H1 (cell line): ENCODE data around the gene KCNN4. TPM values are rescaled to one million over a fixed set of nuclear protein-coding genes. Genes with fewer than 3 reads are reported as not detected.

Source experiments
- CTCF ChIA-PET: fragments of 300-600 bp; sonication (Branson Sonifier 250); formaldehyde crosslinking; loops from one replicate; lab custom pipeline; 2021; ENCODE audit not compliant: partially characterized antibody; lab: Charles Lee
- POLR2A ChIA-PET: fragments of 300-600 bp; sonication (Branson Sonifier 250); formaldehyde crosslinking; loops from one replicate; lab custom pipeline; 2021; ENCODE audit warnings: inconsistent platforms; ENCODE audit not compliant: partially characterized antibody; lab: Charles Lee
- DNase-seq, 2 experiments: peaks; one replicate each; pipeline versions ENCODE4 v3.0.0 to v3.0.0-alpha.2; 2010 to 2022; ENCODE audit warnings: low spot score in 2 of 2, low read depth in 1 of 2, mixed read lengths in 1 of 2
- FAIRE-seq: peaks from 2 replicates; lab custom pipeline; 2011; peaks lifted over from hg19 to GRCh38; lab: Jason Lieb, UNC
- H2AFZ ChIP-seq: 2 replicates; pipeline ENCODE4 v1.8.1; 2012; ENCODE audit warnings: low read length, inconsistent platforms
- H2AK5ac ChIP-seq: 2 replicates; pipeline ENCODE4 v1.6.1; 2013; ENCODE audit warnings: low read depth, low read length
- H2BK120ac ChIP-seq: replicated peaks from 2 replicates; pipeline ENCODE3; 2013; ENCODE audit warnings: low read depth, low read length, inconsistent platforms
- H2BK12ac ChIP-seq: 2 replicates; pipeline ENCODE4 v1.6.1; 2013; ENCODE audit warnings: low read depth, low read length
- H2BK15ac ChIP-seq: 2 replicates; pipeline ENCODE4 v1.6.1; 2013; ENCODE audit warnings: low read length
- H2BK20ac ChIP-seq: 2 replicates; pipeline ENCODE4 v1.6.1; 2013; ENCODE audit warnings: low read length
- H2BK5ac ChIP-seq: 2 replicates; pipeline ENCODE4 v1.6.1; 2013; ENCODE audit warnings: low read depth, low read length
- H3K14ac ChIP-seq: 2 replicates; pipeline ENCODE4 v1.6.1; 2013; ENCODE audit warnings: inconsistent platforms; ENCODE audit not compliant: insufficient read length
- H3K18ac ChIP-seq: 2 replicates; pipeline ENCODE4 v1.6.1; 2013; ENCODE audit warnings: low read length; ENCODE audit errors: extremely low read depth
- H3K23ac ChIP-seq: 2 replicates; pipeline ENCODE4 v1.6.1; 2013; ENCODE audit warnings: inconsistent platforms; ENCODE audit not compliant: insufficient read length
- H3K23me2 ChIP-seq: 2 replicates; pipeline ENCODE4 v1.6.1; 2013; ENCODE audit warnings: low read depth, low read length
- H3K27ac ChIP-seq: 2 replicates; pipeline ENCODE4 v1.6.1; 2011; ENCODE audit warnings: low read depth, low read length, inconsistent platforms
- H3K27me3 ChIP-seq, 4 experiments: replicated peaks in 1 of 4; 1 replicate in 1 of 4; 2 replicates in 3 of 4; pipeline versions ENCODE4 v1.6.1 to v1.8.1; 2011 to 2013; ENCODE audit warnings: low read length in 3 of 4, mild to moderate bottlenecking in 3 of 4, inconsistent platforms in 2 of 4, mixed read lengths in 2 of 4, moderate library complexity in 1 of 4; ENCODE audit not compliant: control insufficient read depth in 3 of 4, insufficient read depth in 3 of 4; ENCODE audit errors: extremely low read depth in 1 of 4
- H3K36me3 ChIP-seq, 4 experiments: 2 replicates each; pipeline versions ENCODE4 v1.6.1 to v1.8.1; 2011 to 2013; ENCODE audit warnings: mild to moderate bottlenecking in 4 of 4, low read length in 3 of 4, moderate library complexity in 2 of 4, control low read depth in 1 of 4, inconsistent platforms in 1 of 4; ENCODE audit not compliant: insufficient read depth in 4 of 4, control insufficient read depth in 2 of 4
- H3K4ac ChIP-seq: replicated peaks from 2 replicates; pipeline ENCODE3; 2013; ENCODE audit warnings: low read length, low read depth, mixed read lengths, inconsistent platforms; ENCODE audit not compliant: insufficient read length
- H3K4me1 ChIP-seq, 4 experiments: replicated peaks in 1 of 4; 1 replicate in 1 of 4; 2 replicates in 3 of 4; pipeline versions ENCODE4 v1.6.1 to v1.8.1; 2011 to 2013; ENCODE audit warnings: low read length in 3 of 4, inconsistent platforms in 2 of 4, mixed read lengths in 1 of 4; ENCODE audit not compliant: insufficient read depth in 4 of 4, control insufficient read depth in 3 of 4
- H3K4me2 ChIP-seq, 2 experiments: 2 replicates each; pipeline versions ENCODE4 v1.6.1 to v1.8.1; 2011 to 2013; ENCODE audit warnings: low read depth in 2 of 2, low read length in 2 of 2, control low read depth in 1 of 2, inconsistent platforms in 1 of 2, mild to moderate bottlenecking in 1 of 2; ENCODE audit not compliant: insufficient read depth in 1 of 2
- H3K4me3 ChIP-seq, 4 experiments: fragments of 200-600, 300-600 bp in 1 of 4; sonication (generic), shearing (Covaris generic), sonication (Bioruptor Twin) in 1 of 4; 2 replicates each; pipeline versions ENCODE4 v1.5.1 to v1.8.1; 2011 to 2016; ENCODE audit warnings: low read length in 4 of 4, low read depth in 3 of 4, control low read depth in 2 of 4, inconsistent platforms in 2 of 4, mild to moderate bottlenecking in 2 of 4, mixed read lengths in 1 of 4, moderate library complexity in 1 of 4; ENCODE audit not compliant: insufficient read depth in 2 of 4; ENCODE audit errors: extremely low read depth in 1 of 4
- H3K56ac ChIP-seq: replicated peaks from 2 replicates; pipeline ENCODE3; 2013; ENCODE audit warnings: low read depth, mild to moderate bottlenecking, mixed read lengths, low read length, inconsistent platforms; ENCODE audit not compliant: insufficient read length
- H3K79me1 ChIP-seq: 2 replicates; pipeline ENCODE4 v1.6.1; 2013; ENCODE audit warnings: low read depth, low read length, control low read depth
- H3K79me2 ChIP-seq, 2 experiments: 2 replicates each; pipeline versions ENCODE4 v1.6.1 to v1.8.1; 2012 to 2013; ENCODE audit warnings: low read length in 2 of 2, mild to moderate bottlenecking in 2 of 2, inconsistent platforms in 1 of 2; ENCODE audit not compliant: insufficient read depth in 2 of 2, control insufficient read depth in 1 of 2
- H3K9ac ChIP-seq, 4 experiments: replicated peaks in 1 of 4; 1 replicate in 1 of 4; 2 replicates in 3 of 4; pipeline versions ENCODE4 v1.6.1 to v1.8.1; 2011 to 2013; ENCODE audit warnings: low read depth in 3 of 4, low read length in 3 of 4, control low read depth in 2 of 4, mild to moderate bottlenecking in 2 of 4, moderate library complexity in 2 of 4, inconsistent platforms in 1 of 4; ENCODE audit errors: extremely low read depth in 1 of 4
- H3K9me3 ChIP-seq, 2 experiments: 2 replicates each; pipeline versions ENCODE4 v1.6.1 to v1.8.1; 2012 to 2013; ENCODE audit warnings: mild to moderate bottlenecking in 2 of 2, moderate library complexity in 2 of 2, control low read depth in 1 of 2, inconsistent platforms in 1 of 2, low read depth in 1 of 2, low read length in 1 of 2, mixed read lengths in 1 of 2; ENCODE audit not compliant: insufficient read depth in 2 of 2
- H4K20me1 ChIP-seq, 2 experiments: replicated peaks in 1 of 2; 2 replicates each; pipeline versions ENCODE3 to v1.8.1; 2011 to 2013; ENCODE audit warnings: inconsistent platforms in 2 of 2, low read length in 2 of 2, mild to moderate bottlenecking in 1 of 2; ENCODE audit not compliant: insufficient read depth in 2 of 2, control insufficient read depth in 1 of 2
- H4K5ac ChIP-seq: 2 replicates; pipeline ENCODE4 v1.6.1; 2013; ENCODE audit warnings: low read length, low read depth, mixed read lengths, inconsistent platforms; ENCODE audit not compliant: insufficient read length
- H4K8ac ChIP-seq: 2 replicates; pipeline ENCODE4 v1.8.0; 2013; ENCODE audit warnings: mild to moderate bottlenecking, moderate library complexity, low read length, inconsistent platforms; ENCODE audit not compliant: insufficient read depth; ENCODE audit errors: extremely low read depth
- H4K91ac ChIP-seq: replicated peaks from 2 replicates; pipeline ENCODE3; 2013; ENCODE audit warnings: low read length, mixed read lengths, inconsistent platforms; ENCODE audit not compliant: insufficient read length
- BCL11A ChIP-seq, 2 experiments: IDR thresholded peaks; one replicate each; pipeline ENCODE4 v1.6.1; 2011; ENCODE audit warnings: low read depth in 2 of 2, low read length in 2 of 2, mild to moderate bottlenecking in 2 of 2
- CHD2 ChIP-seq: IDR thresholded peaks from 2 replicates; pipeline ENCODE4 v1.6.1; 2012; ENCODE audit warnings: low read length, improper control_type of control experiment
- CTBP2 ChIP-seq: IDR thresholded peaks from 2 replicates; pipeline ENCODE4 v1.7.0; 2011; ENCODE audit warnings: borderline replicate concordance, mild to moderate bottlenecking, moderate library complexity, mixed read lengths, low read length; ENCODE audit not compliant: insufficient read depth, insufficient read length
- EGR1 ChIP-seq: IDR thresholded peaks from 2 replicates; pipeline ENCODE4 v1.6.1; 2011; ENCODE audit warnings: low read depth, low read length, borderline replicate concordance
- EZH2 ChIP-seq: fragments of 200-600 bp; sonication (generic); IDR thresholded peaks from 2 replicates; pipeline ENCODE4 v1.7.1; 2012; ENCODE audit warnings: low read depth, mild to moderate bottlenecking, moderate library complexity, low read length, inconsistent platforms; ENCODE audit not compliant: severe bottlenecking
- FOSL1 ChIP-seq: IDR thresholded peaks from 2 replicates; pipeline ENCODE4 v1.6.1; 2011; ENCODE audit warnings: mild to moderate bottlenecking, low read depth, low read length, moderate library complexity; ENCODE audit not compliant: insufficient read depth
- PHF8 ChIP-seq: fragments of 200-600 bp; sonication (generic); conservative IDR thresholded peaks from 2 replicates; pipeline ENCODE4 v1.7.1; 2012; ENCODE audit warnings: low read depth, mild to moderate bottlenecking, inconsistent platforms, low read length, moderate library complexity
- RXRA ChIP-seq: IDR thresholded peaks from 2 replicates; pipeline ENCODE4 v1.6.1; 2011; ENCODE audit warnings: low read depth, mild to moderate bottlenecking, low read length, moderate library complexity; ENCODE audit not compliant: insufficient read depth
- SIRT6 ChIP-seq: IDR thresholded peaks from one replicate; pipeline ENCODE4 v1.7.1; 2012; ENCODE audit warnings: low read length, inconsistent platforms
- TAF1 ChIP-seq: IDR thresholded peaks from 2 replicates; pipeline ENCODE4 v1.6.1; 2011; ENCODE audit warnings: mild to moderate bottlenecking, low read depth, low read length
- TAF7 ChIP-seq: optimal IDR thresholded peaks from 2 replicates; pipeline ENCODE3; 2011; ENCODE audit warnings: low read depth, mild to moderate bottlenecking, inconsistent platforms, low read length, moderate library complexity, borderline replicate concordance
- WGBS, 2 experiments: shearing (Covaris generic) in 1 of 2; methylation state at CpG; one replicate each; pipeline versions ENCODE4 v1.1.6 to v1.1.7; 2013 to 2015; ENCODE audit warnings: low lambda C conversion rate in 2 of 2, mixed read lengths in 2 of 2, inconsistent platforms in 1 of 2, low coverage in 1 of 2, missing lambda C conversion rate in 1 of 2; ENCODE audit not compliant: insufficient replicate concordance in 2 of 2, insufficient coverage in 1 of 2, insufficient read length in 1 of 2; ENCODE audit errors: extremely low coverage in 1 of 2, missing lambda C conversion rate in 1 of 2; 5-methylcytosine and 5-hydroxymethylcytosine counted together
- polyA plus RNA-seq, 7 experiments: library from polyadenylated mRNA; depleted of rRNA in 3 of 7; stranded (reverse) in 5 of 7; unstranded in 2 of 7; fragments of >200 nt in 5 of 7; fragments of 200-250 nt in 2 of 7; gene quantifications; 1 replicate in 5 of 7; 2 replicates in 1 of 7; 4 replicates in 1 of 7; pipeline versions ENCODE4 v1.2.1 to v1.2.3, GENCODE V29; 2011 to 2013; ENCODE audit warnings: missing spikeins in 2 of 7, mixed read lengths in 2 of 7
- total RNA-seq: library from RNA; stranded (reverse); fragmentation: NEBNext Ultra II Directional; extraction: Animal tissue kit (Norgen Biotek cat#: 25700); gene quantifications from 2 replicates; pipeline ENCODE4 v1.2.1, GENCODE V29; 2021
- TF ChIP-seq, protein P1 (sequence below): IDR thresholded peaks from 2 replicates; pipeline ENCODE4 v1.6.1; 2011; ENCODE audit warnings: low read length, improper control_type of control experiment

Gene KCNN4
- total and polyA plus RNA-seq, 2 of the 8 experiments (the other 6 are each of a cell fraction or from before 2014, with no cell fraction given) = 0.78 to 1.5 TPM

GRCh38 chr19:43763473-43763939 lies 17.3 kb downstream of the KCNN4 start:
- Histone ChIP-seq H3K4me1 (peaks cover 0 to 4% (median 2%) of the 10 kb centered on the region in 4 experiments; a peak in 4 of 7 replicates), H4K5ac (no peak overlapping the region), H2BK12ac (no peak overlapping the region), H3K4ac (no peak overlapping the region), H2BK20ac (no peak overlapping the region), H3K4me3 (no peak overlapping the region), H4K91ac (no peak overlapping the region), H3K18ac (no peak overlapping the region), H2AFZ (no peak overlapping the region), H3K9me3 (no peaks in the 10 kb centered on the region), H3K14ac (no peak overlapping the region), H3K23ac (no peak overlapping the region), H4K8ac (peak overlapping the region; percentile 36; the same call in 1 of the 2 replicates), H2BK120ac (no peak overlapping the region), H3K23me2 (no peaks in the 10 kb centered on the region), H3K79me2 (no peaks in the 10 kb centered on the region), H3K36me3 (no peaks in the 10 kb centered on the region), H3K9ac (no peak overlapping the region), H2BK5ac (no peak overlapping the region), H3K27me3 (no peaks in the 10 kb centered on the region), H2AK5ac (no peak overlapping the region), H4K20me1 (no peaks in the 10 kb centered on the region), H3K56ac (no peak overlapping the region), H3K27ac (no peak overlapping the region), H3K4me2 (no peak overlapping the region), H2BK15ac (no peak overlapping the region), H3K79me1 (no peaks in the 10 kb centered on the region)
- ChIA-PET POLR2A (interaction anchor here (1.3 kb wide), 1 partner anchor 9 kb away, joined by 4 read pairs; the partner anchor contains the start of gene SMG9), CTCF (interaction anchor here (0.8 to 37.0 kb wide), 5 partner anchors 7 to 169 kb away, joined by 3 to 703 read pairs (median 4); partner anchors contain the start of genes KCNN4 and SMG9)
- 87% methylated on average over 3 of the region's 3 CpGs; no CpG with 5 or more reads in 1 of the 2 experiments for whole genome bisulfite sequencing, 2 experiments
- FAIRE-seq (no peak), DNase-seq (no peak)
- TF ChIP-seq RXRA (no peak), PHF8 (no peak), CTBP2 (no peak), EZH2 (no peak), FOSL1 (no peak), EGR1 (no peak), SIRT6 (no peak), BCL11A (IDR thresholded peaks at IDR 0.05; ENCODE audit: low read depth in 2 of 2, low read length in 2 of 2) (no peak), TAF1 (no peak), CHD2 (no peak), TAF7 (no peak)
- TF ChIP-seq, protein P1, sequence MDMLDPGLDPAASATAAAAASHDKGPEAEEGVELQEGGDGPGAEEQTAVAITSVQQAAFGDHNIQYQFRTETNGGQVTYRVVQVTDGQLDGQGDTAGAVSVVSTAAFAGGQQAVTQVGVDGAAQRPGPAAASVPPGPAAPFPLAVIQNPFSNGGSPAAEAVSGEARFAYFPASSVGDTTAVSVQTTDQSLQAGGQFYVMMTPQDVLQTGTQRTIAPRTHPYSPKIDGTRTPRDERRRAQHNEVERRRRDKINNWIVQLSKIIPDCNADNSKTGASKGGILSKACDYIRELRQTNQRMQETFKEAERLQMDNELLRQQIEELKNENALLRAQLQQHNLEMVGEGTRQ = no peak
